Measurements from ENCODE around the gene S100A3. TPM values are rescaled to one million over a fixed set of nuclear protein-coding genes. Genes with fewer than 3 reads are reported as not detected.

The S100A3 gene
- total RNA-seq, 4 donors from 2014 or later, result 1.7 to 3.2 (median 2.7) TPM; not detected in 1

DNA sequence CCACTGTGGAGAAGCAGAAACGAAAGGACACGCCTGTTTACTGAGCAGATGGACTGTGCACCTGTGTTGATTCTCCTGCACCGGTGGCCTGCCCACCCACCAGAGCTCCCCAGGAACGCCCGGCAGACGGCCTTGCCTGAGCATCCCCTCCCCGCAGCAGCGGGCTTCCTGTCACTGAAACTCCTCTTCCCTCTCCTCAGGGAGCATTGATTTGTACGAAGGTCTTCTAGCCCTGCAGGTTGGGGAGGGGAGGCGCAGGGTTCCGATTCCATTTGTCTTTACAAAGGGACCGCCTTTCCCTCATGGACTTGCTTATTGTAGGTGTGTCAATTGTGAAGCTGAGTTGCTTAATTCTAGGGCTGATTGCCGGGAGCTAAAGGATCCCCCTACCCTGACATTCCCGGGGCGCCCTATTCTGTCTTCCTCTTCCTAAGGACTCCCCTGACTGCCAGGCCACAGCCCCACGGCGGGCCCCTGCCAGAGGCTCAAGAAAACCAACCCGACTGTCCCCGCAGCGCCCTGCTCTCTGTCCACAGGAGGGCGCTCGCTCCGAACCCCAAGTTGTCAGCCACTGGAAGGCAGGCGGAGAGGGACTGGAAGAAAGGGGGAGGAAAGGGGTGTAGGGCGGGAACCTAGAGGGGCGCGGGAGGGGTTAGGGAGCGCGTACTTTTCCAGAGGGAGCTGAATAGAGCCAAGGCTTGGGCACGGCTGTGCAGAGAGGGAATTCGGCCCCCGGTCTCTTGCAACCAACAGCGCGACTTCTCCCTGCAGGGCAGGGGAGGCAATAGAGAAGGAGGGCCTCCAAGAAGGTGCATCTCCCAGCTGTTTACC is 16.1 kb downstream of the S100A3 start:
- TF ChIP-seq, protein P1, sequence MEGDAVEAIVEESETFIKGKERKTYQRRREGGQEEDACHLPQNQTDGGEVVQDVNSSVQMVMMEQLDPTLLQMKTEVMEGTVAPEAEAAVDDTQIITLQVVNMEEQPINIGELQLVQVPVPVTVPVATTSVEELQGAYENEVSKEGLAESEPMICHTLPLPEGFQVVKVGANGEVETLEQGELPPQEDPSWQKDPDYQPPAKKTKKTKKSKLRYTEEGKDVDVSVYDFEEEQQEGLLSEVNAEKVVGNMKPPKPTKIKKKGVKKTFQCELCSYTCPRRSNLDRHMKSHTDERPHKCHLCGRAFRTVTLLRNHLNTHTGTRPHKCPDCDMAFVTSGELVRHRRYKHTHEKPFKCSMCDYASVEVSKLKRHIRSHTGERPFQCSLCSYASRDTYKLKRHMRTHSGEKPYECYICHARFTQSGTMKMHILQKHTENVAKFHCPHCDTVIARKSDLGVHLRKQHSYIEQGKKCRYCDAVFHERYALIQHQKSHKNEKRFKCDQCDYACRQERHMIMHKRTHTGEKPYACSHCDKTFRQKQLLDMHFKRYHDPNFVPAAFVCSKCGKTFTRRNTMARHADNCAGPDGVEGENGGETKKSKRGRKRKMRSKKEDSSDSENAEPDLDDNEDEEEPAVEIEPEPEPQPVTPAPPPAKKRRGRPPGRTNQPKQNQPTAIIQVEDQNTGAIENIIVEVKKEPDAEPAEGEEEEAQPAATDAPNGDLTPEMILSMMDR (IDR thresholded peaks at IDR 0.05), result peak in 2 of 3 donors; percentile 61 to 84
- ATAC-seq (ENCODE audit: low FRiP score) (peak; percentile 43), DNase-seq (ENCODE audit: low spot score) (peak; percentile 79)

DNA sequence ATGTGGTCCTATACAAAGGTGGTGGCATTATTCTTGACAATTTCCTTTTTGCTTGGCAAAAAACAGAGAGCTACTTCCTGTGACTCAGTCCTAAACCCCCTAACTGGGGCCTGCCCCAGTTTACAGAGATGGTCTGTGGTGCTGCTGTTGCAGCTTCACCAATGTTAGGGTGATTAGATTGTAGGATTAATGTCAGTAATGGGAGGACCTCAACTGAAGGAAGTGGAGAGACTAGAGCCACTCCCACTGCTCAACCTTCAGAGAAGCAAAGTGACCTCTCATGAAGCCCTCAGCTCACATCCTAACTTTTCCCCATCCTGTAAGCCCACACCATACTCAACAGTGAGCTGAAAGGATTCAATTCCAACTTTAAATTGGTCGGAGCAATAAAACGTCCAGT is 16.9 kb downstream of the S100A3 start:
- TF ChIP-seq, protein P1 (IDR thresholded peaks at IDR 0.05), result no peak
- DNase-seq (ENCODE audit: low spot score), result no peak

DNA sequence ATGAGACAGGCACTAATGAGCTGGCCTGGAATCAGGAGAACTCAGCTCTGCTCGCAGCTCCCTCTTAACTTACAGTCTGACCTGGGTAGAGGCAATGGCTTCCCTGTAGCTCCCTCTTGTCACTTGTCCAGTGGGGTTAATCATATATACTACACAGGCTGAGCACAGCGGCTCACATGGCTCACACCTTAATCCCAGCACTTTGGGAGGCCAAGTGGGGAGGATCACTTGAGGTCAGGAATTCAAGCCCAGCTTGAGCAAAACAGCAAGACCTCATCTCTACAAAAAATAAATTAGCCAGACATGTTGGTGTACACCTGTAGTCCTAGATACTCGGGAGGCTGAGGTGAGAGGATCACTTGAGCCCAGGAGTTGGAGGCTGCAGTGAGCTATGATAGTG is 17.4 kb downstream of the S100A3 start:
- TF ChIP-seq, protein P1 (IDR thresholded peaks at IDR 0.05), result no peak
- no peak for ATAC-seq (ENCODE audit: low FRiP score)
- no peak for DNase-seq (ENCODE audit: low spot score)

More for the DNA sequence above, 16.9 kb downstream of the S100A3 start:
- no peak for ATAC-seq (ENCODE audit: low FRiP score)

DNA sequence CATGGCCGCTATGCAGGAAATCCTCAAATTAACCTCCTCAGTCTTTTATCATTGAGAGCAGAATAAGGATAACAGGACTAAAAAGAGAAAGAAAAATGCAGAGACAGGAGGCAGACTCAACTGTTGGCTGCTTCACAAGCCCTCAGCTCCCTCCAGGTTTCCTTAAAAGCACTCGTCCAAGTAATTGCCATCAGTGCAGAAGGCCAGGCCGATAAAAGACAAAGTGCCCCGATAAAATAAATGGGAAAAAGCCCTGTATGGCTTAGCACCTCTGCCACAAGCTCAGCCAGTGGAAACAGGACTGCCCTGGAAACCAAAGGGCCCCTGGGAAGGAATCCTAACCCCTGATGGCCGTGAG is 21.4 kb downstream of the S100A3 start:
- TF ChIP-seq, protein P1 (IDR thresholded peaks at IDR 0.05), result no peak

DNA sequence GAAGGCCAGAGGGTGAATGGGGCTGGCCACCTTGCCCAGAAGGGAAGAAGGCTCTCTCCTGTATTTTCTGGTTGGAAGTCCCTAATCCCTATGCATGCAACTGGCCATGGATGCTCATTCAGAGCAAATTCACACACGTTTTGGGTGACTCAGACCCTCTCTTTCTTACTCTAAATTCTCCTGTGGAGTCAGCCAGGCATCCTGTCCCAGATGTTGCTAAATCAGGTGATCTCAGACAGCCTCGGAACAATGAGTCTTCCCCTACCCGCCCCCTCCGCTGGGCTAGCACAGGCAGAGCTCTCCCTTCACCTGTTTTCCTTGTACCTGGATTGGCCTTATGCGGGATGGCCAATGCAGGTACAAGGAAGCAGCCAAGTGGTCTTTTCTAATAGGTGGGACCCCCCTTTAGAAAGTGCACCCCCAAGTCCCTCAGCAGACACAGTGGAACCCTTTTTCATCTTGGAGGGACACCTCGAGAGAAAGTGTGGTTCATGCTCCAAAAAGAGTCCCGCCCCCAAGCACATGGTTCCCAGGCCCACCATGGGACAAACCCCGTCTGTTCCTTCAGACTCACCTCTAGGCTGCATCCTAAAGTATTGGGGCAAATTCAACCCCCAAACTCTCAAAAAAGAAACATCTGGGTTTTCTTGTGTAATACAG is 21.9 kb downstream of the S100A3 start:
- no peak for DNase-seq (ENCODE audit: low spot score)
- ATAC-seq (ENCODE audit: low FRiP score), result no peak
- TF ChIP-seq, protein P1 (IDR thresholded peaks at IDR 0.05), result no peak

More for the DNA sequence above, 21.4 kb downstream of the S100A3 start:
- ATAC-seq (ENCODE audit: low FRiP score), result no peak
- DNase-seq (ENCODE audit: low spot score), result no peak

DNA sequence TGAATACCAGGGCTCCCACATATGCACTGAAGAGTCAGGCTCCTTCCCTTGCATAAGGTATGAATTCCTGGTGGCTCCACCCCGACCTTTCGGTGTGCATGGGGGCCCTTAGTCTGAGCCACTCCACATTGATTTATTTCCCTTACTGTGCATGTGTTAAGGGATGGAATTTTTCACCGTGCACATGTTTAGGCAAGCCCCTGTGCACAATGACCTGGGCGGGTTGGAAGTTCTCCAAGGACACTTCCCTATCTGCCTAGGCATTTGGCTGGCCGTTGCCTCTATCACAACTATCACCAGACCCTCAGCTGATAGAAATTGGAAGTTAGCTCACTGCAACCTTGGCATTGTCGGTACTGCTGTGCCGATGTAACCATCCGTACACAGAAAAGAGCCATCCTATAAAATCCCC is 22.9 kb downstream of the S100A3 start:
- ATAC-seq (ENCODE audit: low FRiP score), result no peak
- TF ChIP-seq, protein P1 (IDR thresholded peaks at IDR 0.05), result no peak
- DNase-seq (ENCODE audit: low spot score), result no peak

Measured in omental fat pad (tissue), 4 donors.